Retinal pigment epithelial cell (primary cell): ENCODE measurements around the gene MTARC2.
"Not testable (repeated sequence)": the region's sequence is repeated elsewhere in the genome, so short reads cannot be mapped to it uniquely, and the experiment has no call there.

ENCODE experiments used
- DNase-seq: peaks from one replicate; pipeline ENCODE4 v3.0.0-alpha.2; 2010; ENCODE audit warnings: low read depth
- H3K4me3 ChIP-seq: 2 replicates; pipeline ENCODE4 v1.5.1; 2011; ENCODE audit warnings: mild to moderate bottlenecking, low read length, control low read depth, moderate library complexity
- CTCF ChIP-seq: conservative IDR thresholded peaks from 2 replicates; pipeline ENCODE4 v1.5.1; 2011; ENCODE audit warnings: low read depth, low read length, control low read depth, inconsistent platforms

The MTARC2 gene

GRCh38 chr1:220717800-220718640 lies 30.1 kb upstream of the MTARC2 start:
- TF ChIP-seq CTCF: no peak
- no peak overlapping the region for H3K4me3 ChIP-seq
- no peak for DNase-seq

DNA sequence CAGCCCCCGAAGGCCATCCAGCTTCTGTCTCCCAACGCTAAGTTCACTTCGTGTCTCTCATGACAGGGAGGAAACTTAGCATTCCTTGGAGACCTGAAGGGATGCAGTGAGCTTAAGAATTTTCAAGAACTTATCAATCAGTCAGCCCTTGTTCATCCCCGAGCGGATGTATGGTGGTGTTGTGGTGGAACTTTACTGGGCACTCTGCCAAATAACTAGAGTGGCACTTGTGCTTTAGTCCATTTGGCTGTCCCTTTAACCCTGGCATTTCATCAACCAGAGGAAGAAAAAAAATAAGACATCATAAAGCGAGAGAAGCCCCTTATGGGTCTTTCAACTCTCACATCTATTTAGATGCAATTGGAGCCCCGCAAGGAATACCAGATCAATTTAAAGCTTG lies 26.9 kb upstream of the MTARC2 start:
- DNase-seq, H3K4me3 ChIP-seq: not testable (repeated sequence)

DNA sequence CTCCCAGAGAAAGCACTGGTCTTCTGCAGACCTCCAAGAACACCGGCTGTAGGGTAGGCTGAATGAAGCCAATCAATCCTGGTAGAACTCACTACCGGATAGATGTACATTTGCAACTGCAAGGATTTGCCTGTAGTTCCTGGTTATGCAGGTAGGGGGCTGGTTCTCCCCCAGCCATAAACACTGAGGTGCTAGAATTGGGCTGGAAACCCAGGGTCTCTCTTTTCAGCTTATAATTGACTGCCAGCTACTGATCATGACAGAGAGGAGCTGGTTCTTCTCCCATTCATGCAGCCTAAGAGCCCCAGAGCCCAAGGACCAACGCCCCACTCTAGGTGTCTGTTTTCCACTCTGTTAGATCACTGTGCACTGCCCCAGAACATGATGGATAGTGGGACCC lies 21.5 kb upstream of the MTARC2 start:
- peak; percentile 26 for TF ChIP-seq CTCF
- no peak for DNase-seq
- H3K4me3 ChIP-seq: no peak overlapping the region

- no peak for DNase-seq
- TF ChIP-seq CTCF: no peak
- no peak overlapping the region for H3K4me3 ChIP-seq
Observed at GRCh38 chr1:220727519-220727918, 20.6 kb upstream of the MTARC2 start.

GRCh38 chr1:220730486-220730885 lies 17.6 kb upstream of the MTARC2 start:
- no peak for TF ChIP-seq CTCF
- DNase-seq: no peak
- H3K4me3 ChIP-seq: no peak overlapping the region

GRCh38 chr1:220732137-220732536 lies 16.0 kb upstream of the MTARC2 start:
- H3K4me3 ChIP-seq: no peak overlapping the region
- DNase-seq: no peak
- no peak for TF ChIP-seq CTCF

DNA sequence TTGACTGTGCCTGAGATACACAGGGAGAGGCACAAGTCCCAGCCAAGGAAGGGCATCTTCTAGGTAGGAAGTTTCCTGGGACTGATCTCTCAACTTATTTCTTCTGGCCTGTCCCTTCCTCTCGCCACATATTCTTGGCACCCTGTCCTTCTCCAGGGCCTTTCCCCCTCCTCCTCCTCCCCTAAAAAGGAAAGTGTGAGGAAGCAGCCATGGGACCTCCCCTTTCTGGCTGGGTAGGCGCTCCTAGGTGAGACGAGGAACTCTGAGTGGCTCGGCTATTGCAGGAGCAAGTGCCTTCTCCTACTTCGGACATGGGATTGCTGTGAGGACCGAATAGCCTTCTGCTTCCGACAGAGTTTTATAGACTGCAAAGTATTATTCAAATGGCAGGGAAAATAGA lies 15.5 kb upstream of the MTARC2 start:
- no peak for DNase-seq
- no peak overlapping the region for H3K4me3 ChIP-seq
- TF ChIP-seq CTCF: no peak
